Heart right ventricle (tissue), 16 donors: Measurements from ENCODE around the gene IL1RAPL2. TPM values are rescaled to one million over a fixed set of nuclear protein-coding genes. Genes with fewer than 3 reads are reported as not detected.

Source experiments
- ATAC-seq, 8 donors: fragments of 200-7000 bp; cut with Tn5 transposase; one replicate each; pipeline ENCODE4 v1.9.1; 2020; ENCODE audit warnings: mild to moderate bottlenecking in 8 of 8, moderate library complexity in 8 of 8, moderate number of reproducible peaks in 1 of 8
- DNase-seq, 2 donors: peaks; one replicate each; pipeline ENCODE4 v3.0.0-alpha.2; 2020
- H3K27ac ChIP-seq, 10 donors: fragments of 200-600 bp; sonication (generic) in 2 of 10; one replicate each; pipeline versions ENCODE4 v1.5.0 to v1.8.0; 2020 to 2022; ENCODE audit warnings: mild to moderate bottlenecking in 3 of 10
- H3K27me3 ChIP-seq, 7 donors: fragments of 200-600 bp; one replicate each; pipeline ENCODE4 v1.8.0; 2021 to 2022; ENCODE audit warnings: mild to moderate bottlenecking in 2 of 7
- H3K36me3 ChIP-seq, 9 donors: fragments of 200-600 bp; sonication (generic) in 1 of 9; one replicate each; pipeline versions ENCODE4 v1.5.0 to v1.8.0; 2020 to 2022; ENCODE audit warnings: mild to moderate bottlenecking in 2 of 9
- H3K4me1 ChIP-seq, 9 donors: fragments of 200-600 bp; sonication (generic) in 1 of 9; one replicate each; pipeline versions ENCODE4 v1.5.0 to v1.8.0; 2020 to 2022; ENCODE audit warnings: mild to moderate bottlenecking in 4 of 9
- H3K4me3 ChIP-seq, 10 donors: fragments of 200-600 bp; sonication (generic) in 2 of 10; one replicate each; pipeline versions ENCODE4 v1.5.0 to v1.8.0; 2020 to 2022; ENCODE audit warnings: mild to moderate bottlenecking in 7 of 10, moderate library complexity in 2 of 10
- H3K9me3 ChIP-seq, 11 donors: fragments of 200-600 bp in 10 of 11; sonication (generic) in 2 of 11; one replicate each; pipeline versions ENCODE4 v1.5.0 to v1.8.0; 2013 to 2022; ENCODE audit warnings: mild to moderate bottlenecking in 2 of 11, control low read depth in 1 of 11, moderate library complexity in 1 of 11
- CTCF ChIP-seq, 9 donors: fragments of 200-600 bp; sonication (generic) in 2 of 9; IDR thresholded peaks; one replicate each; pipeline versions ENCODE4 v1.5.0 to v1.8.0; 2021 to 2022; ENCODE audit warnings: antibody characterized with exemption in 9 of 9, mild to moderate bottlenecking in 5 of 9, moderate library complexity in 1 of 9
- WGBS, 2 donors: extraction: QIAGEN DNeasy Blood & Tissue Kit; methylation state at CpG; one replicate each; pipeline ENCODE4 v1.1.7; 2013; ENCODE audit warnings: inconsistent platforms in 1 of 2; 5-methylcytosine and 5-hydroxymethylcytosine counted together
- intact Hi-C, 10 donors: fragments of 100-400 bp; cut with DNase I; formaldehyde crosslinking; loops; one replicate each; pipeline versions ENCODE4 v1.11.1 to v1.14.2; 2022
- polyA plus RNA-seq, 2 donors: library from polyadenylated mRNA; stranded (reverse); fragments of 200-250 nt; gene quantifications; one replicate each; pipeline ENCODE4 v1.2.3, GENCODE V29; 2013
- total RNA-seq, 10 donors: library from RNA; stranded (reverse); fragmentation: NEBNext Ultra II Directional in 3 of 10; extraction: Animal tissue kit (Norgen Biotek cat#: 25700) in 3 of 10; gene quantifications; one replicate each; pipeline versions ENCODE4 v1.2.1 to v1.2.4, GENCODE V29; 2021 to 2023
- donor health status: Arrhythmogenic right ventricular cardiomyopathy.
- donor health status: ischemic (EF 13 %, LVEDD 7.1; RV severe dilation, severe dysfunction).
- donor health status: healthy with polysubstance abuse.
- donor health status: DM: no; HTN: yes; CAD: no.
- donor health status: DM: no; HTN: no; CAD: no.
- donor health status: ischemic (EF 25% LVEDD 6.9; RV normal size, moderate dysfunction).
- donor health status: ischemic (EF 25% LVEDD 5.7; RV mildly dilated, moderate dysfunction).
- donor health status: healthy.
- donor health status: DM: yes; HTN: yes; CAD: no.
- donor health status: Ischemic cardiomyopathy.
- donor health status: ischemic (EF 35%, LVEDD 5.7; RV mildly dilated, moderate dysfunction).
- donor health status: nonischemic (EF 11% LVEDD 7.7; RV severe dilation, severe dysfunction).
- donor health status: DM: yes; HTN: yes; CAD: no.
- donor health status: PGD.
- donor health status: ischemic (EF 29% LVEDD 5.4; RV normal size, mild dysfunction).
- donor health status: nonischemic (EF 23%, LVEDD 6.1; RV moderate dilation, normal function).

Gene IL1RAPL2
- total and polyA plus RNA-seq, 12 donors: 0.01 TPM; not detected in 11

- Histone ChIP-seq H3K9me3 (no peaks in the 10 kb centered on the region), H3K4me1 (no peaks in the 10 kb centered on the region), H3K27me3 (peaks cover 0 to 32% (median 0%) of the 10 kb centered on the region in 7 donors), H3K36me3 (no peaks in the 10 kb centered on the region), H3K4me3 (no peak overlapping the region), H3K27ac (no peak overlapping the region)
- TF ChIP-seq CTCF (IDR thresholded peaks at IDR 0.05): no peak
- WGBS, 2 donors: 94 to 100% methylated on average over 2 of the region's 2 CpGs
- no peak for ATAC-seq
- intact Hi-C loops: no loop called here
- no peak for DNase-seq
Measured at GRCh38 chrX:105314458-105314857, 748.5 kb downstream of the IL1RAPL2 start.

- H3K27me3 ChIP-seq: peaks cover 0 to 26% (median 0%) of the 10 kb centered on the region in 7 donors
- no peak for ATAC-seq
Measured at GRCh38 chrX:105315248-105315647, 749.2 kb downstream of the IL1RAPL2 start.

GRCh38 chrX:105317117-105317516, 751.1 kb downstream of the IL1RAPL2 start:
- ATAC-seq (no peak), DNase-seq (no peak)
- H3K4me3 ChIP-seq: no peak overlapping the region
- 80 to 83% methylated on average over 2 of the region's 2 CpGs for WGBS, 2 donors
- H3K27me3 ChIP-seq: peaks cover 0 to 19% (median 0%) of the 10 kb centered on the region in 7 donors
- no peaks in the 10 kb centered on the region for H3K36me3 ChIP-seq
- TF ChIP-seq CTCF (IDR thresholded peaks at IDR 0.05): no peak
- no peak overlapping the region for H3K27ac ChIP-seq
- H3K9me3 ChIP-seq: no peaks in the 10 kb centered on the region
- intact Hi-C loops: no loop called here
- no peaks in the 10 kb centered on the region for H3K4me1 ChIP-seq

More at GRCh38 chrX:105315248-105315647, 749.2 kb downstream of the IL1RAPL2 start:
- intact Hi-C loops: no loop called here
- no peak overlapping the region for H3K27ac ChIP-seq
- no peak for TF ChIP-seq CTCF (IDR thresholded peaks at IDR 0.05)
- no peaks in the 10 kb centered on the region for H3K36me3 ChIP-seq
- 72 to 88% methylated on average over 1 of the region's 1 CpG for WGBS, 2 donors
- no peaks in the 10 kb centered on the region for H3K4me1 ChIP-seq
- H3K4me3 ChIP-seq: no peak overlapping the region
- DNase-seq: no peak
- H3K9me3 ChIP-seq: no peaks in the 10 kb centered on the region

- Histone ChIP-seq H3K27ac (no peak overlapping the region), H3K4me1 (no peaks in the 10 kb centered on the region), H3K36me3 (no peaks in the 10 kb centered on the region), H3K4me3 (no peak overlapping the region), H3K27me3 (no peaks in the 10 kb centered on the region), H3K9me3 (peaks cover 0 to 15% (median 0%) of the 10 kb centered on the region in 11 donors)
- intact Hi-C loops: no loop called here
- ATAC-seq (no peak), DNase-seq (no peak)
- 33 to 52% methylated on average over 1 of the region's 1 CpG for WGBS, 2 donors
- no peak for TF ChIP-seq CTCF (IDR thresholded peaks at IDR 0.05)
Measured at GRCh38 chrX:105323928-105324327, 757.9 kb downstream of the IL1RAPL2 start.
